Endothelial cell (in vitro differentiated cells): ENCODE measurements around the gene ATP13A3. TPM values are rescaled to one million over a fixed set of nuclear protein-coding genes. Genes with fewer than 3 reads are reported as not detected.
A peak's percentile ranks its signal among the peaks of the same experiment; 100 is the strongest.
"Not testable (repeated sequence)": the region's sequence is repeated elsewhere in the genome, so short reads cannot be mapped to it uniquely, and the experiment has no call there.

Experiments
- DNase-seq: peaks from one replicate; pipeline ENCODE4 v3.0.0; 2021; ENCODE audit warnings: low spot score
- H3K27ac Mint-ChIP-seq: one replicate; pipeline ENCODE4 v1.8.0; 2021; ENCODE audit warnings: mixed read lengths, inconsistent platforms; ENCODE audit not compliant: unreplicated experiment
- H3K27me3 Mint-ChIP-seq: one replicate; pipeline ENCODE4 v1.8.0; 2021; ENCODE audit warnings: mild to moderate bottlenecking, moderate library complexity, mixed read lengths, inconsistent platforms; ENCODE audit not compliant: unreplicated experiment
- H3K36me3 Mint-ChIP-seq: one replicate; pipeline ENCODE4 v1.8.0; 2021; ENCODE audit warnings: mild to moderate bottlenecking, low read depth, mixed read lengths, inconsistent platforms; ENCODE audit not compliant: unreplicated experiment
- H3K4me1 Mint-ChIP-seq: one replicate; pipeline ENCODE4 v1.8.0; 2021; ENCODE audit warnings: mild to moderate bottlenecking, mixed read lengths, inconsistent platforms; ENCODE audit not compliant: unreplicated experiment
- H3K4me3 Mint-ChIP-seq: one replicate; pipeline ENCODE4 v1.8.0; 2021; ENCODE audit warnings: mild to moderate bottlenecking, mixed read lengths, inconsistent platforms; ENCODE audit not compliant: unreplicated experiment
- H3K9me3 Mint-ChIP-seq: one replicate; pipeline ENCODE4 v1.8.0; 2021; ENCODE audit warnings: mixed read lengths, inconsistent platforms; ENCODE audit not compliant: unreplicated experiment
- CTCF ChIP-seq: fragments of 200-600 bp; sonication (generic); IDR thresholded peaks from one replicate; pipeline ENCODE4 v1.5.0; 2021; ENCODE audit warnings: antibody characterized with exemption; ENCODE audit not compliant: unreplicated experiment
- total RNA-seq: library from RNA; stranded (reverse); fragmentation: NEBNext Ultra II Directional; extraction: Animal tissue kit (Norgen Biotek cat#: 25700); gene quantifications from one replicate; pipeline ENCODE4 v1.2.1, GENCODE V29; 2021; ENCODE audit not compliant: unreplicated experiment

The ATP13A3 gene
- total RNA-seq, 1 donor from 2014 or later: 32.1 TPM

- H3K36me3 Mint-ChIP-seq: peaks cover 13% of the 10 kb centered on the region
- DNase-seq: no peak
- H3K4me3 Mint-ChIP-seq: peak overlapping the region; percentile 91
- peak overlapping the region; percentile 82 for H3K27ac Mint-ChIP-seq
- no peaks in the 10 kb centered on the region for H3K9me3 Mint-ChIP-seq
- TF ChIP-seq CTCF: no peak
- peaks cover 10% of the 10 kb centered on the region for H3K27me3 Mint-ChIP-seq
- peaks cover 25% of the 10 kb centered on the region for H3K4me1 Mint-ChIP-seq
These were observed 1.3 kb downstream of the ATP13A3 start for GRCh38 chr3:194485468-194485880.

- H3K4me1 Mint-ChIP-seq: peaks cover 22% of the 10 kb centered on the region
These were observed 2.2 kb downstream of the ATP13A3 start for GRCh38 chr3:194484614-194485013.

GRCh38 chr3:194483850-194484249 lies 3.0 kb downstream of the ATP13A3 start:
- peaks cover 10% of the 10 kb centered on the region for H3K27me3 Mint-ChIP-seq
- no peaks in the 10 kb centered on the region for H3K9me3 Mint-ChIP-seq
- H3K4me3 Mint-ChIP-seq: no peak overlapping the region
- H3K4me1 Mint-ChIP-seq: peaks cover 19% of the 10 kb centered on the region
- H3K27ac Mint-ChIP-seq: no peak overlapping the region
- DNase-seq: no peak
- peaks cover 11% of the 10 kb centered on the region for H3K36me3 Mint-ChIP-seq
- TF ChIP-seq CTCF: no peak

More at GRCh38 chr3:194484614-194485013, 2.2 kb downstream of the ATP13A3 start:
- no peak for TF ChIP-seq CTCF
- no peaks in the 10 kb centered on the region for H3K9me3 Mint-ChIP-seq
- peaks cover 10% of the 10 kb centered on the region for H3K27me3 Mint-ChIP-seq
- H3K27ac Mint-ChIP-seq: no peak overlapping the region
- peaks cover 13% of the 10 kb centered on the region for H3K36me3 Mint-ChIP-seq
- DNase-seq: no peak
- H3K4me3 Mint-ChIP-seq: no peak overlapping the region

- not testable (repeated sequence) for H3K27ac Mint-ChIP-seq, H3K9me3 Mint-ChIP-seq, H3K4me3 Mint-ChIP-seq, H3K27me3 Mint-ChIP-seq, H3K36me3 Mint-ChIP-seq, DNase-seq
- H3K4me1 Mint-ChIP-seq: peaks cover 11% of the 10 kb centered on the region
These were observed 4.0 kb downstream of the ATP13A3 start for GRCh38 chr3:194482830-194483229.

GRCh38 chr3:194482196-194482593 lies 4.6 kb downstream of the ATP13A3 start:
- TF ChIP-seq CTCF: no peak
- peaks cover 9% of the 10 kb centered on the region for H3K4me1 Mint-ChIP-seq
- no peaks in the 10 kb centered on the region for H3K9me3 Mint-ChIP-seq
- H3K27ac Mint-ChIP-seq: no peak overlapping the region
- no peak overlapping the region for H3K4me3 Mint-ChIP-seq
- no peak for DNase-seq
- H3K36me3 Mint-ChIP-seq: peaks cover 5% of the 10 kb centered on the region
- peaks cover 7% of the 10 kb centered on the region for H3K27me3 Mint-ChIP-seq
